CD14-positive monocyte (primary cell): ENCODE data around the gene WDFY4. TPM values are rescaled to one million over a fixed set of nuclear protein-coding genes. Genes with fewer than 3 reads are reported as not detected.

Experiments
- DNase-seq, 3 donors: peaks; one replicate each; pipeline ENCODE4 v3.0.0-alpha.2; 2011 to 2022
- H2AFZ ChIP-seq: 2 replicates; pipeline ENCODE4 v1.6.0; 2012; ENCODE audit warnings: mild to moderate bottlenecking, low read depth, low read length, inconsistent platforms; ENCODE audit not compliant: insufficient read depth, poor library complexity, severe bottlenecking
- H3K27ac ChIP-seq, 2 donors: 1 replicate in 1 of 2; 2 replicates in 1 of 2; pipeline ENCODE4 v1.5.1; 2012 to 2013; ENCODE audit warnings: low read length in 2 of 2, control low read depth in 1 of 2, inconsistent platforms in 1 of 2, low read depth in 1 of 2, mild to moderate bottlenecking in 1 of 2
- H3K27me3 ChIP-seq, 2 donors: one replicate each; pipeline versions ENCODE4 v1.6.0 to v1.6.1; 2011 to 2013; ENCODE audit warnings: low read length in 2 of 2; ENCODE audit not compliant: control insufficient read depth in 2 of 2, insufficient read depth in 2 of 2
- H3K36me3 ChIP-seq, 2 donors: replicated peaks in 1 of 2; 1 replicate in 1 of 2; 2 replicates in 1 of 2; pipeline versions ENCODE4 v1.5.1 to v1.6.1; 2012 to 2013; ENCODE audit warnings: low read length in 2 of 2, control low read depth in 1 of 2, inconsistent platforms in 1 of 2, mild to moderate bottlenecking in 1 of 2; ENCODE audit not compliant: insufficient read depth in 2 of 2, control insufficient read depth in 1 of 2
- H3K4me1 ChIP-seq, 2 donors: 1 replicate in 1 of 2; 2 replicates in 1 of 2; pipeline versions ENCODE4 v1.5.1 to v1.6.1; 2012 to 2013; ENCODE audit warnings: low read length in 2 of 2, control low read depth in 1 of 2, inconsistent platforms in 1 of 2, mild to moderate bottlenecking in 1 of 2, moderate library complexity in 1 of 2; ENCODE audit not compliant: insufficient read depth in 2 of 2, control insufficient read depth in 1 of 2
- H3K4me2 ChIP-seq: replicated peaks from 2 replicates; pipeline ENCODE3; 2012; ENCODE audit warnings: low read length, moderate library complexity, mild to moderate bottlenecking; ENCODE audit not compliant: poor library complexity, severe bottlenecking; ENCODE audit errors: extremely low read depth
- H3K4me3 ChIP-seq, 3 experiments: fragments of 200-600 bp in 1 of 3; sonication (generic) in 1 of 3; replicated peaks in 1 of 3; 1 replicate in 2 of 3; 2 replicates in 1 of 3; pipeline ENCODE4 v1.5.1; 2011 to 2013; ENCODE audit warnings: low read length in 3 of 3, mild to moderate bottlenecking in 3 of 3, control low read depth in 2 of 3, low read depth in 2 of 3, inconsistent platforms in 1 of 3, moderate library complexity in 1 of 3
- H3K79me2 ChIP-seq: 2 replicates; pipeline ENCODE4 v1.6.0; 2012; ENCODE audit warnings: mild to moderate bottlenecking, control low read depth, inconsistent platforms, low read length, moderate library complexity; ENCODE audit not compliant: insufficient read depth
- H3K9ac ChIP-seq: 2 replicates; pipeline ENCODE4 v1.6.0; 2017; ENCODE audit warnings: low read length, mild to moderate bottlenecking; ENCODE audit not compliant: insufficient read depth, poor library complexity, severe bottlenecking
- H3K9me3 ChIP-seq, 2 donors: replicated peaks in 1 of 2; 1 replicate in 1 of 2; 2 replicates in 1 of 2; pipeline versions ENCODE4 v1.5.1 to v1.6.1; 2012 to 2013; ENCODE audit warnings: low read length in 2 of 2, control low read depth in 1 of 2; ENCODE audit not compliant: control insufficient read depth in 1 of 2, insufficient read depth in 1 of 2
- H4K20me1 ChIP-seq: 2 replicates; pipeline ENCODE4 v1.6.0; 2012; ENCODE audit warnings: mild to moderate bottlenecking, low read length, control low read depth, moderate library complexity; ENCODE audit not compliant: insufficient read depth
- H3K27ac Mint-ChIP-seq, 7 donors: one replicate each; pipeline ENCODE4 v1.8.0; 2020; ENCODE audit warnings: mild to moderate bottlenecking in 7 of 7, mixed read lengths in 7 of 7, moderate library complexity in 6 of 7, inconsistent platforms in 2 of 7
- H3K27me3 Mint-ChIP-seq, 3 donors: one replicate each; pipeline ENCODE4 v1.8.0; 2021 to 2022; ENCODE audit warnings: low read depth in 3 of 3, mild to moderate bottlenecking in 3 of 3, mixed read lengths in 3 of 3, moderate library complexity in 3 of 3, inconsistent platforms in 1 of 3
- H3K36me3 Mint-ChIP-seq, 2 donors: one replicate each; pipeline ENCODE4 v1.8.0; 2020; ENCODE audit warnings: mixed read lengths in 2 of 2, inconsistent platforms in 1 of 2, mild to moderate bottlenecking in 1 of 2
- H3K4me1 Mint-ChIP-seq: one replicate; pipeline ENCODE4 v1.8.0; 2020; ENCODE audit warnings: mild to moderate bottlenecking, mixed read lengths
- H3K4me3 Mint-ChIP-seq, 2 donors: one replicate each; pipeline ENCODE4 v1.8.0; 2020; ENCODE audit warnings: mild to moderate bottlenecking in 2 of 2, mixed read lengths in 2 of 2, moderate library complexity in 1 of 2
- H3K9me3 Mint-ChIP-seq, 7 donors: one replicate each; pipeline ENCODE4 v1.8.0; 2020 to 2022; ENCODE audit warnings: mixed read lengths in 7 of 7, mild to moderate bottlenecking in 6 of 7, moderate library complexity in 6 of 7, inconsistent platforms in 2 of 7
- WGBS: methylation state at CpG from one replicate; pipeline ENCODE4 v1.1.5; 2013; ENCODE audit warnings: missing lambda C conversion rate; ENCODE audit not compliant: insufficient coverage; 5-methylcytosine and 5-hydroxymethylcytosine counted together
- intact Hi-C, 2 donors: fragments of 100-400 bp; cut with micrococcal nuclease; formaldehyde crosslinking; loops; one replicate each; pipeline versions ENCODE4 v1.15.0 to v1.15.1; 2023
- polyA plus RNA-seq, 3 donors: library from polyadenylated mRNA; depleted of rRNA in 1 of 3; unstranded in 2 of 3; stranded (reverse) in 1 of 3; fragments of 300-500 nt in 2 of 3; fragments of >200 nt in 1 of 3; fragmentation: Illumina TruSeq in 2 of 3; gene quantifications; 1 replicate in 2 of 3; 2 replicates in 1 of 3; pipeline ENCODE4 v1.2.3, GENCODE V29; 2012 to 2021
- TF ChIP-seq, protein P1 (sequence below): fragments of 200-600 bp; IDR thresholded peaks from one replicate; pipeline ENCODE4 v1.8.0; 2022; ENCODE audit warnings: antibody characterized with exemption, mild to moderate bottlenecking

The WDFY4 gene
- polyA plus RNA-seq, 3 donors = 7.5 to 36.1 (median 9.8) TPM

DNA sequence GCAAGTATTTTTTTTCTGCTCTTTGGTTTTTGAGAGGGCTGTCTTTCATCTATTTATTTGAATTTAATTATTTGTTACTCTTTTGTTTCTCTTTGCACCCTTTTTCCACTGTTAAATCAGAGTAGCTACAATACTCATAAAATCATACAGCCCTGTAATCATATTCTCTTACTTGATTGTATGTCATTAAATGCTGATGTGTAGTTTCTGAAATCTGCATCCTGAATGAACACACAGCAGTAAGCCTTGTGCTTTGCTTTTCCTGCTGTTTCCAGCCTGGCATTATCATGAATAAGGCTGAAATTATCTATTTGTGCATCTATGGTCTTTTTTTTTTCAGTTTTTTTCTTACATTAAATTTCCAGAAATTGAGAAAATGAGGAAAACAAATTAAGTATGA is 250.9 kb downstream of the WDFY4 start:
- no peak for DNase-seq
- Histone ChIP-seq H3K9ac (no peak overlapping the region), H3K36me3 (peaks cover 2 to 39% of the 10 kb centered on the region in 2 donors), H3K4me2 (no peak overlapping the region), H3K27ac (no peak overlapping the region), H3K4me1 (no peaks in the 10 kb centered on the region), H3K27me3 (no peaks in the 10 kb centered on the region), H3K79me2 (no peaks in the 10 kb centered on the region), H4K20me1 (no peaks in the 10 kb centered on the region), H3K9me3 (no peaks in the 10 kb centered on the region), H3K4me3 (no peak overlapping the region), H2AFZ (no peak overlapping the region)
- intact Hi-C loops = no loop called here
- Mint-ChIP-seq H3K4me3 (no peak overlapping the region), H3K9me3 (no peaks in the 10 kb centered on the region), H3K4me1 (no peaks in the 10 kb centered on the region), H3K36me3 (peaks cover 24 to 39% of the 10 kb centered on the region in 2 donors), H3K27ac (no peak overlapping the region), H3K27me3 (no peaks in the 10 kb centered on the region)
- TF ChIP-seq, protein P1, sequence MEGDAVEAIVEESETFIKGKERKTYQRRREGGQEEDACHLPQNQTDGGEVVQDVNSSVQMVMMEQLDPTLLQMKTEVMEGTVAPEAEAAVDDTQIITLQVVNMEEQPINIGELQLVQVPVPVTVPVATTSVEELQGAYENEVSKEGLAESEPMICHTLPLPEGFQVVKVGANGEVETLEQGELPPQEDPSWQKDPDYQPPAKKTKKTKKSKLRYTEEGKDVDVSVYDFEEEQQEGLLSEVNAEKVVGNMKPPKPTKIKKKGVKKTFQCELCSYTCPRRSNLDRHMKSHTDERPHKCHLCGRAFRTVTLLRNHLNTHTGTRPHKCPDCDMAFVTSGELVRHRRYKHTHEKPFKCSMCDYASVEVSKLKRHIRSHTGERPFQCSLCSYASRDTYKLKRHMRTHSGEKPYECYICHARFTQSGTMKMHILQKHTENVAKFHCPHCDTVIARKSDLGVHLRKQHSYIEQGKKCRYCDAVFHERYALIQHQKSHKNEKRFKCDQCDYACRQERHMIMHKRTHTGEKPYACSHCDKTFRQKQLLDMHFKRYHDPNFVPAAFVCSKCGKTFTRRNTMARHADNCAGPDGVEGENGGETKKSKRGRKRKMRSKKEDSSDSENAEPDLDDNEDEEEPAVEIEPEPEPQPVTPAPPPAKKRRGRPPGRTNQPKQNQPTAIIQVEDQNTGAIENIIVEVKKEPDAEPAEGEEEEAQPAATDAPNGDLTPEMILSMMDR = no peak

DNA sequence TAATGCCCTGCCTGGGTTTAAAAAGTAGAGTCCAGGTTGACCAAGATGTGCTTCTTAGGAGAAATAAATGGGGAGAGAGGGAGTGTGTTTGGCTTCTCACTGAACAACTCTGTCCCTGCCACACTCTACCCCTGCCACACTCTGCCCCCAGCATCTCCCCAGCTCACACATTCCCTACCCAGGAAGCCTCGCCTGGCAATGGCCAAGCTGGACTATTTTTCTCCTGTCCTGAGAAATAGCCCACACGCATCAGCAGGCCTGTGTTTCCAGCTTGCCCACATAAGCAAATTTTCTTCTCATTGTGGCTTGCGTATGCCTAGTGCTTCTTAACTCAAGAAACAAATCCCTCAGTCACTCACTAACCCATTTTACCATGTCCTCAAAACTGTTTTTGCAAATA is 253.1 kb downstream of the WDFY4 start:
- no peaks in the 10 kb centered on the region for H3K4me1 ChIP-seq
- Mint-ChIP-seq H3K36me3 (peaks cover 31 to 45% of the 10 kb centered on the region in 2 donors), H3K27me3 (no peaks in the 10 kb centered on the region), H3K27ac (no peak overlapping the region), H3K9me3 (no peaks in the 10 kb centered on the region), H3K4me1 (no peaks in the 10 kb centered on the region), H3K4me3 (no peak overlapping the region)
- no peak overlapping the region for H3K4me3 ChIP-seq
- H3K9me3 ChIP-seq = no peaks in the 10 kb centered on the region
- DNase-seq = no peak
- H3K4me2 ChIP-seq = no peak overlapping the region
- 86% methylated on average over 2 of the region's 3 CpGs for WGBS
- TF ChIP-seq, protein P1 = no peak
- H3K79me2 ChIP-seq = no peaks in the 10 kb centered on the region
- H3K9ac ChIP-seq = no peak overlapping the region
- H3K36me3 ChIP-seq = peaks cover 15 to 46% of the 10 kb centered on the region in 2 donors
- intact Hi-C loops = no loop called here
- no peaks in the 10 kb centered on the region for H3K27me3 ChIP-seq
- no peaks in the 10 kb centered on the region for H4K20me1 ChIP-seq
- H3K27ac ChIP-seq = no peak overlapping the region
- H2AFZ ChIP-seq = no peak overlapping the region
